ENCODE measurements around the gene CACNA2D3.

- TF ChIP-seq CTCF (IDR thresholded peaks at IDR 0.05) = no peak
- TF ChIP-seq POLR2A (IDR thresholded peaks at IDR 0.05) = no peak
These were observed 966.9 kb downstream of the CACNA2D3 start for GRCh38 chr3:55089211-55089610.

Data from lower leg skin (tissue), 3 donors.